Body of pancreas (tissue), 4 donors: ENCODE results near the gene MC1R. TPM values are rescaled to one million over a fixed set of nuclear protein-coding genes. Genes with fewer than 3 reads are reported as not detected.
"Not testable (repeated sequence)": the region's sequence is repeated elsewhere in the genome, so short reads cannot be mapped to it uniquely, and the experiment has no call there.

Experiments used
- ATAC-seq: fragments of 150-250 bp; one replicate; pipeline ENCODE4 v1.9.1; 2016
- DNase-seq, 4 donors: peaks; one replicate each; pipeline ENCODE4 v3.0.0-alpha.2; 2019
- H3K27ac ChIP-seq, 4 donors: fragments of 200-600 bp; sonication (generic); 1 replicate in 3 of 4; 2 replicates in 1 of 4; pipeline versions ENCODE4 v1.5.1 to v1.6.1; 2016 to 2019; ENCODE audit warnings: mild to moderate bottlenecking in 1 of 4, mixed read lengths in 1 of 4, moderate library complexity in 1 of 4
- H3K27me3 ChIP-seq, 2 donors: fragments of 200-600 bp; sonication (generic); one replicate each; pipeline ENCODE4 v1.6.0; 2016; ENCODE audit warnings: mild to moderate bottlenecking in 1 of 2
- H3K36me3 ChIP-seq, 2 donors: fragments of 200-600 bp; sonication (generic); replicated peaks in 1 of 2; 2 replicates each; pipeline ENCODE4 v1.5.1; 2016; ENCODE audit warnings: low read depth in 2 of 2; ENCODE audit not compliant: insufficient read depth in 1 of 2
- H3K4me1 ChIP-seq: fragments of 200-600 bp; sonication (generic); one replicate; pipeline ENCODE4 v1.6.0; 2016
- H3K4me3 ChIP-seq, 2 donors: fragments of 200-600 bp; sonication (generic); 1 replicate in 1 of 2; 2 replicates in 1 of 2; pipeline ENCODE4 v1.5.1; 2016 to 2019
- H3K9me3 ChIP-seq, 3 donors: fragments of 200-600 bp; sonication (generic); 1 replicate in 2 of 3; 2 replicates in 1 of 3; pipeline ENCODE4 v1.5.1; 2016
- CTCF ChIP-seq, 7 experiments: fragments of 450-650 bp in 4 of 7; fragments of 200-600 bp in 3 of 7; sonication (generic) in 3 of 7; IDR thresholded peaks; one replicate each; pipeline ENCODE4 v1.5.1; 2016 to 2019; ENCODE audit warnings: antibody characterized with exemption in 7 of 7
- POLR2A ChIP-seq, 3 donors: fragments of 450-650 bp; IDR thresholded peaks; one replicate each; pipeline ENCODE4 v1.6.1; 2016; ENCODE audit warnings: antibody characterized with exemption in 3 of 3, mild to moderate bottlenecking in 2 of 3
- WGBS, 2 donors: methylation state at CpG; one replicate each; pipeline ENCODE4 v1.1.5; 2017; 5-methylcytosine and 5-hydroxymethylcytosine counted together
- intact Hi-C: fragments of 100-400 bp; cut with DNase I; formaldehyde crosslinking; loops from one replicate; pipeline ENCODE4 v1.15.1; 2023
- total RNA-seq, 2 donors: library from RNA; depleted of rRNA; stranded (reverse); fragments of >200 nt; gene quantifications; one replicate each; pipeline ENCODE4 v1.1.0, GENCODE V29; 2016

MC1R gene
- total RNA-seq, 2 donors from 2014 or later = 3.6 TPM

- WGBS, 2 donors = 79 to 83% methylated on average over 2 to 6 of the region's 6 CpGs
Observed at GRCh38 chr16:89931964-89932363, 13.3 kb downstream of the MC1R start.

DNA sequence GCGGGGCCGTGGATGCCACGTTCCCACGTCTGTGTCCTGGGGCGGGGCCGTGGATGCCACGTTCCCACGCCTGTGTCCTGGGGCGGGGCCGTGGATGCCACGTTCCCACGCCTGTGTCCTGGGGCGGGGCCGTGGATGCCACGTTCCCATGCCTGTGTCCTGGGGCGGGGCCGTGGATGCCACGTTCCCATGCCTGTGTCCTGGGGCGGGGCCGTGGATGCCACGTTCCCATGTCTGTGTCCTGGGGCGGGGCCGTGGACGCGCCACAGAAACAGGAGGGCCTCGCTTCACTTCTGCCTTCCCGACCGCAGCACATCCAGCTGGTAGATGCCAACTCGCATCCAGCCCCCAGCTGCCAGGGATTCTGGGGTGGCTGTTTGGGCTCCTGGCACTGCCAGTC, 15.4 kb downstream of the MC1R start:
- intact Hi-C loops, H3K4me3 ChIP-seq, H3K9me3 ChIP-seq, H3K27ac ChIP-seq, H3K27me3 ChIP-seq, ATAC-seq, H3K4me1 ChIP-seq, H3K36me3 ChIP-seq, DNase-seq: not testable (repeated sequence)
- 94% methylated on average over 22 of the region's 29 CpGs; no CpG with 5 or more reads in 1 of the 2 donors for WGBS, 2 donors

More at GRCh38 chr16:89931964-89932363, 13.3 kb downstream of the MC1R start:
- no peak for TF ChIP-seq CTCF (IDR thresholded peaks at IDR 0.05)
- intact Hi-C loops = no loop called here
- H3K9me3 ChIP-seq = no peaks in the 10 kb centered on the region
- ATAC-seq (no peak), DNase-seq (no peak)
- H3K36me3 ChIP-seq = no peaks in the 10 kb centered on the region
- H3K27ac ChIP-seq = no peak overlapping the region
- no peaks in the 10 kb centered on the region for H3K27me3 ChIP-seq
- H3K4me1 ChIP-seq = no peaks in the 10 kb centered on the region
- no peak overlapping the region for H3K4me3 ChIP-seq

- intact Hi-C loops = no loop called here
- TF ChIP-seq CTCF (IDR thresholded peaks at IDR 0.05) = no peak
- TF ChIP-seq POLR2A (IDR thresholded peaks at IDR 0.05) = no peak
- DNase-seq (no peak), ATAC-seq (no peak)
- Histone ChIP-seq H3K27me3 (no peaks in the 10 kb centered on the region), H3K9me3 (no peaks in the 10 kb centered on the region), H3K4me3 (no peak overlapping the region), H3K27ac (no peak overlapping the region), H3K4me1 (no peaks in the 10 kb centered on the region), H3K36me3 (no peaks in the 10 kb centered on the region)
- WGBS, 2 donors = 88% methylated on average over 37 to 47 of the region's 61 CpGs
Observed at GRCh38 chr16:89934611-89935553, 16.2 kb downstream of the MC1R start.

DNA sequence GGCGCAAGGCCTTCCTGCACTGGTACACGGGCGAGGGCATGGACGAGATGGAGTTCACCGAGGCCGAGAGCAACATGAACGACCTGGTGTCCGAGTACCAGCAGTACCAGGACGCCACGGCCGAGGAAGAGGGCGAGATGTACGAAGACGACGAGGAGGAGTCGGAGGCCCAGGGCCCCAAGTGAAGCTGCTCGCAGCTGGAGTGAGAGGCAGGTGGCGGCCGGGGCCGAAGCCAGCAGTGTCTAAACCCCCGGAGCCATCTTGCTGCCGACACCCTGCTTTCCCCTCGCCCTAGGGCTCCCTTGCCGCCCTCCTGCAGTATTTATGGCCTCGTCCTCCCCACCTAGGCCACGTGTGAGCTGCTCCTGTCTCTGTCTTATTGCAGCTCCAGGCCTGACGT, 17.0 kb downstream of the MC1R start:
- H3K4me3 ChIP-seq, H3K36me3 ChIP-seq, H3K9me3 ChIP-seq, ATAC-seq, H3K27me3 ChIP-seq, H3K4me1 ChIP-seq, intact Hi-C loops, DNase-seq, H3K27ac ChIP-seq: not testable (repeated sequence)
- WGBS, 2 donors = 80 to 84% methylated on average over 19 to 27 of the region's 27 CpGs

- H3K27ac ChIP-seq = no peak overlapping the region
- TF ChIP-seq CTCF (IDR thresholded peaks at IDR 0.05) = no peak
- TF ChIP-seq POLR2A (IDR thresholded peaks at IDR 0.05) = no peak
- 61 to 65% methylated on average over 6 to 13 of the region's 13 CpGs for WGBS, 2 donors
- no peaks in the 10 kb centered on the region for H3K9me3 ChIP-seq
- ATAC-seq (no peak), DNase-seq (no peak)
- no peaks in the 10 kb centered on the region for H3K27me3 ChIP-seq
- intact Hi-C loops = no loop called here
- H3K4me1 ChIP-seq = no peaks in the 10 kb centered on the region
- H3K36me3 ChIP-seq = no peaks in the 10 kb centered on the region
- H3K4me3 ChIP-seq = no peak overlapping the region
Observed at GRCh38 chr16:89936034-89936433, 17.4 kb downstream of the MC1R start.

DNA sequence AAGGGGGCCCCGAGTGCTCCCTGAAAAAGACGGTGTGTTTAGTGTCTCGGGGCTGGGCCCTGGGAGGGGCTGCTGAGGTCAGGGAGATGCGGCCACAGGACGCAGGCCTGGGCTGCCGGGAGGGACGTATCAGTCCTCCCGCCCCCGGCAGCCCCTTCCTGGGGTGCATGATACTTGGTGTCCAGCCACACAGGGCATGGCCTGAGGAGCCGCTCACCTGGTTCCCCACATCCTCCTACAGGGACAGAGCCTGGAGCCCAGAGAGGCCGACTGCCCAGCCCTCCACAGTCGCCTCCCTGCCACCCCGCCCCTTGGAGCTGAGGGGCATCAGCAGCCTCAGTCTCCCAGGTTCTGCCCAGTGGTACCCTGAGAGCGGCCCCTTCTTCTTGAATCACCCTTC, 17.8 kb downstream of the MC1R start:
- Histone ChIP-seq H3K27me3 (no peaks in the 10 kb centered on the region), H3K27ac (no peak overlapping the region), H3K4me3 (no peak overlapping the region), H3K4me1 (no peaks in the 10 kb centered on the region), H3K9me3 (no peaks in the 10 kb centered on the region), H3K36me3 (no peaks in the 10 kb centered on the region)
- TF ChIP-seq CTCF (IDR thresholded peaks at IDR 0.05) (no peak), POLR2A (IDR thresholded peaks at IDR 0.05) (no peak)
- intact Hi-C loops = no loop called here
- 55 to 89% methylated on average over 4 to 14 of the region's 14 CpGs for WGBS, 2 donors
- DNase-seq (no peak), ATAC-seq (no peak)
